B cell (primary cell): ENCODE data around the gene ERGIC1. TPM values are rescaled to one million over a fixed set of nuclear protein-coding genes. Genes with fewer than 3 reads are reported as not detected.
A peak's percentile ranks its signal among the peaks of the same experiment; 100 is the strongest.

ENCODE experiments used
- ATAC-seq: fragments of 200-7000 bp; cut with Tn5 transposase; one replicate; pipeline ENCODE4 v1.10.0; 2021; ENCODE audit warnings: low read depth, mild to moderate bottlenecking, moderate number of reproducible peaks, moderate library complexity
- CTCF ChIA-PET: fragments of 350-600 bp; sonication (Branson Sonifier 250); formaldehyde crosslinking; loops from one replicate; lab custom pipeline; 2021; ENCODE audit warnings: antibody characterized with exemption, inconsistent platforms; lab: Charles Lee
- POLR2A ChIA-PET: fragments of 350-600 bp; sonication (Branson Sonifier 250); formaldehyde crosslinking; loops from one replicate; lab custom pipeline; 2021; ENCODE audit warnings: antibody characterized with exemption; lab: Charles Lee
- DNase-seq: peaks from one replicate; pipeline ENCODE4 v3.0.0; 2013
- H2AFZ ChIP-seq: 2 replicates; pipeline ENCODE4 v1.6.1; 2012; ENCODE audit warnings: mild to moderate bottlenecking, low read depth, low read length; ENCODE audit not compliant: insufficient read depth, poor library complexity, severe bottlenecking
- H3K27ac ChIP-seq, 2 donors: 1 replicate in 1 of 2; 2 replicates in 1 of 2; pipeline ENCODE4 v1.5.1; 2012 to 2013; ENCODE audit warnings: low read length in 2 of 2, mild to moderate bottlenecking in 2 of 2, moderate library complexity in 1 of 2
- H3K27me3 ChIP-seq, 4 experiments: fragments of 200-600 bp in 1 of 4; sonication (generic) in 1 of 4; replicated peaks in 1 of 4; 1 replicate in 2 of 4; 2 replicates in 2 of 4; pipeline versions ENCODE4 v1.6.1 to v1.7.0; 2013 to 2016; ENCODE audit warnings: low read length in 3 of 4, mild to moderate bottlenecking in 2 of 4, mixed read lengths in 1 of 4, moderate library complexity in 1 of 4; ENCODE audit not compliant: insufficient read depth in 4 of 4, control insufficient read depth in 3 of 4; ENCODE audit errors: control extremely low read depth in 1 of 4
- H3K36me3 ChIP-seq, 2 experiments: replicated peaks in 1 of 2; 1 replicate in 1 of 2; 2 replicates in 1 of 2; pipeline versions ENCODE4 v1.6.1 to v1.7.1; 2013; ENCODE audit warnings: low read length in 1 of 2; ENCODE audit not compliant: insufficient read depth in 2 of 2, control insufficient read depth in 1 of 2; ENCODE audit errors: control extremely low read depth in 1 of 2, extremely low read depth in 1 of 2
- H3K4me1 ChIP-seq, 2 donors: fragments of 200-600 bp in 1 of 2; sonication (generic) in 1 of 2; 1 replicate in 1 of 2; 2 replicates in 1 of 2; pipeline versions ENCODE4 v1.5.1 to v1.6.1; 2013 to 2017; ENCODE audit warnings: low read length in 2 of 2; ENCODE audit not compliant: control insufficient read depth in 2 of 2, insufficient read depth in 2 of 2
- H3K4me2 ChIP-seq: replicated peaks from 2 replicates; pipeline ENCODE3; 2012; ENCODE audit warnings: mild to moderate bottlenecking, low read depth, low read length; ENCODE audit not compliant: poor library complexity, severe bottlenecking
- H3K4me3 ChIP-seq, 5 experiments: fragments of 200-600 bp in 1 of 5; sonication (generic) in 1 of 5; 1 replicate in 3 of 5; 2 replicates in 2 of 5; pipeline versions ENCODE4 v1.5.1 to v1.7.0; 2011 to 2016; ENCODE audit warnings: low read length in 4 of 5, mild to moderate bottlenecking in 4 of 5, low read depth in 2 of 5, control low read depth in 1 of 5, moderate library complexity in 1 of 5; ENCODE audit not compliant: insufficient read depth in 1 of 5; ENCODE audit errors: control extremely low read depth in 1 of 5, extremely low read depth in 1 of 5
- H3K79me2 ChIP-seq: fragments of 200-600 bp; sonication (generic); one replicate; pipeline ENCODE4 v1.6.0; 2016; ENCODE audit warnings: low read length; ENCODE audit not compliant: control insufficient read depth, insufficient read depth
- H3K9ac ChIP-seq: fragments of 200-600 bp; sonication (generic); 2 replicates; pipeline ENCODE4 v1.6.1; 2017; ENCODE audit warnings: mild to moderate bottlenecking, low read length, moderate library complexity
- H3K9me3 ChIP-seq, 3 donors: one replicate each; pipeline versions ENCODE4 v1.6.1 to v1.7.1; 2013; ENCODE audit warnings: low read length in 2 of 3; ENCODE audit not compliant: control insufficient read depth in 2 of 3, insufficient read depth in 1 of 3; ENCODE audit errors: control extremely low read depth in 1 of 3
- H4K20me1 ChIP-seq: 2 replicates; pipeline ENCODE4 v1.6.0; 2012; ENCODE audit warnings: mild to moderate bottlenecking, low read length; ENCODE audit not compliant: insufficient read depth, control insufficient read depth, poor library complexity, severe bottlenecking
- H3K27ac Mint-ChIP-seq: one replicate; pipeline ENCODE4 v1.8.0; 2021; ENCODE audit warnings: mixed read lengths
- H3K27me3 Mint-ChIP-seq: one replicate; pipeline ENCODE4 v1.8.0; 2021; ENCODE audit warnings: mixed read lengths
- H3K4me1 Mint-ChIP-seq: one replicate; pipeline ENCODE4 v1.8.0; 2021; ENCODE audit warnings: mixed read lengths
- H3K4me3 Mint-ChIP-seq: one replicate; pipeline ENCODE4 v1.8.0; 2021; ENCODE audit warnings: mixed read lengths
- H3K9me3 Mint-ChIP-seq: one replicate; pipeline ENCODE4 v1.8.0; 2022; ENCODE audit warnings: mixed read lengths; ENCODE audit not compliant: insufficient read depth
- EZH2 ChIP-seq: IDR thresholded peaks from 2 replicates; pipeline ENCODE4 v1.6.1; 2012; ENCODE audit warnings: borderline replicate concordance, low read depth, mild to moderate bottlenecking, moderate library complexity, low read length; ENCODE audit not compliant: insufficient read depth, poor library complexity, severe bottlenecking
- WGBS: methylation state at CpG from one replicate; pipeline ENCODE4 v1.1.5; 2013; ENCODE audit warnings: missing lambda C conversion rate; ENCODE audit not compliant: insufficient coverage; 5-methylcytosine and 5-hydroxymethylcytosine counted together
- intact Hi-C: fragments of 100-400 bp; cut with micrococcal nuclease; formaldehyde crosslinking; loops from one replicate; pipeline ENCODE4 v1.10.0; 2022
- polyA plus RNA-seq: library from polyadenylated mRNA; depleted of rRNA; stranded (reverse); fragments of >200 nt; gene quantifications from 2 replicates; pipeline ENCODE4 v1.2.3, GENCODE V29; 2012
- total RNA-seq, 2 donors: library from RNA; stranded (reverse); fragments of 120-200 nt in 1 of 2; gene quantifications; 1 replicate in 1 of 2; 2 replicates in 1 of 2; pipeline versions ENCODE4 v1.2.3 to v1.2.4, GENCODE V29; 2013 to 2022
- TF ChIP-seq, protein P1 (sequence below): fragments of 200-600 bp; IDR thresholded peaks from one replicate; pipeline ENCODE4 v1.8.0; 2022; ENCODE audit warnings: antibody characterized with exemption, mild to moderate bottlenecking

Gene ERGIC1
- total and polyA plus RNA-seq, 2 donors (not counting 1 experiment from before 2014, with no cell fraction given) = 86.3 to 140 TPM

DNA sequence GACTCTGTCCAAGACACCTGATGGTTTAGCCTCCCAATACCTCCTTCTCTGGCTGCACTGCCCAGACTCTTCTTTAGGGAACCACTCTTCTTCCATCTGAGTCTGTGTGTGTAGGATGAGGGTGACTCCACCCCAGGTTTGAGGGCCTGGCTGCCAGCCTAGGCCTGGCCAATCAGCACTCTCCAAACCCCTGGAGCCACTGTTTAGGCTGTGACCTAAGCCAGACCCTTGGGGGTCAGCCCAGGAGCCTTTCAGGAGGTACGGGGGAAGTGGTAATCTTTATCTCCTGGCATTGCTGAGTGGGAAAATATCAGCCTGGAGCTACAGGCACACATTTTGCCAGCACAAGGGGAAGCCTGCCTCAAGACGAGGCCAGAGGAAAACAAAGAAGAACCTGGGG is 6.2 kb upstream of the ERGIC1 start:
- DNase-seq (no peak), ATAC-seq (no peak)
- H3K27ac ChIP-seq = no peak overlapping the region
- H3K27ac Mint-ChIP-seq = no peak overlapping the region
- H4K20me1 ChIP-seq = no peaks in the 10 kb centered on the region
- no peaks in the 10 kb centered on the region for H3K4me1 ChIP-seq
- H3K36me3 ChIP-seq = no peaks in the 10 kb centered on the region
- no peak overlapping the region for H3K4me3 Mint-ChIP-seq
- no peaks in the 10 kb centered on the region for H3K79me2 ChIP-seq
- POLR2A ChIA-PET = no interaction called here
- CTCF ChIA-PET = no interaction called here
- H3K27me3 Mint-ChIP-seq = no peaks in the 10 kb centered on the region
- H3K4me2 ChIP-seq = no peak overlapping the region
- H3K27me3 ChIP-seq = no peaks in the 10 kb centered on the region
- intact Hi-C loops = no loop called here
- no peak overlapping the region for H3K9ac ChIP-seq
- H3K4me3 ChIP-seq = no peak overlapping the region
- WGBS = 100% methylated on average over 2 of the region's 2 CpGs
- H3K9me3 ChIP-seq = peaks cover 0 to 13% (median 11%) of the 10 kb centered on the region in 3 donors
- H3K9me3 Mint-ChIP-seq = peaks cover 11% of the 10 kb centered on the region
- TF ChIP-seq EZH2 = no peak
- TF ChIP-seq, protein P1, sequence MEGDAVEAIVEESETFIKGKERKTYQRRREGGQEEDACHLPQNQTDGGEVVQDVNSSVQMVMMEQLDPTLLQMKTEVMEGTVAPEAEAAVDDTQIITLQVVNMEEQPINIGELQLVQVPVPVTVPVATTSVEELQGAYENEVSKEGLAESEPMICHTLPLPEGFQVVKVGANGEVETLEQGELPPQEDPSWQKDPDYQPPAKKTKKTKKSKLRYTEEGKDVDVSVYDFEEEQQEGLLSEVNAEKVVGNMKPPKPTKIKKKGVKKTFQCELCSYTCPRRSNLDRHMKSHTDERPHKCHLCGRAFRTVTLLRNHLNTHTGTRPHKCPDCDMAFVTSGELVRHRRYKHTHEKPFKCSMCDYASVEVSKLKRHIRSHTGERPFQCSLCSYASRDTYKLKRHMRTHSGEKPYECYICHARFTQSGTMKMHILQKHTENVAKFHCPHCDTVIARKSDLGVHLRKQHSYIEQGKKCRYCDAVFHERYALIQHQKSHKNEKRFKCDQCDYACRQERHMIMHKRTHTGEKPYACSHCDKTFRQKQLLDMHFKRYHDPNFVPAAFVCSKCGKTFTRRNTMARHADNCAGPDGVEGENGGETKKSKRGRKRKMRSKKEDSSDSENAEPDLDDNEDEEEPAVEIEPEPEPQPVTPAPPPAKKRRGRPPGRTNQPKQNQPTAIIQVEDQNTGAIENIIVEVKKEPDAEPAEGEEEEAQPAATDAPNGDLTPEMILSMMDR = no peak
- no peak overlapping the region for H2AFZ ChIP-seq
- H3K4me1 Mint-ChIP-seq = peaks cover 2% of the 10 kb centered on the region

- ChIA-PET POLR2A (no interaction called here), CTCF (interaction anchor here (1.0 to 1.9 kb wide), 5 partner anchors 11 to 114 kb away, joined by 3 to 5 read pairs (median 3); partner anchors contain the start of gene DUSP1)
- no peak overlapping the region for H3K27ac ChIP-seq
- H3K4me2 ChIP-seq = no peak overlapping the region
- H3K27ac Mint-ChIP-seq = peak overlapping the region; percentile 5
- intact Hi-C loops = no loop called here
- no peaks in the 10 kb centered on the region for H4K20me1 ChIP-seq
- no peak overlapping the region for H3K4me3 ChIP-seq
- peaks cover 11% of the 10 kb centered on the region for H3K4me1 Mint-ChIP-seq
- H3K4me1 ChIP-seq = peaks cover 6 to 9% of the 10 kb centered on the region in 2 donors
- no peaks in the 10 kb centered on the region for H3K27me3 Mint-ChIP-seq
- peaks cover 11% of the 10 kb centered on the region for H3K9me3 Mint-ChIP-seq
- H3K27me3 ChIP-seq = no peaks in the 10 kb centered on the region
- no peak overlapping the region for H3K4me3 Mint-ChIP-seq
- H2AFZ ChIP-seq = no peak overlapping the region
- H3K36me3 ChIP-seq = no peaks in the 10 kb centered on the region
- H3K9me3 ChIP-seq = peaks cover 0 to 13% (median 11%) of the 10 kb centered on the region in 3 donors
- 38% methylated on average over 2 of the region's 6 CpGs for WGBS
- no peak overlapping the region for H3K9ac ChIP-seq
- no peaks in the 10 kb centered on the region for H3K79me2 ChIP-seq
- ATAC-seq (no peak), DNase-seq (no peak)
- TF ChIP-seq, protein P1 = no peak
Measured at GRCh38 chr5:172828911-172829431, 5.1 kb upstream of the ERGIC1 start.
